Right lobe of liver (tissue), 6 donors: ENCODE measurements around the gene DNMT3A. TPM values are rescaled to one million over a fixed set of nuclear protein-coding genes. Genes with fewer than 3 reads are reported as not detected.

Experiments
- ATAC-seq, 4 donors: fragments of 200-7000 bp; cut with Tn5 transposase; one replicate each; pipeline ENCODE4 v1.9.1; 2020; ENCODE audit warnings: mild to moderate bottlenecking in 4 of 4, moderate library complexity in 4 of 4
- DNase-seq, 3 donors: peaks; one replicate each; pipeline ENCODE4 v3.0.0-alpha.2; 2020
- H3K27ac ChIP-seq, 3 donors: fragments of 200-600 bp; one replicate each; pipeline ENCODE4 v1.8.0; 2022
- H3K27me3 ChIP-seq, 2 donors: fragments of 200-600 bp; one replicate each; pipeline ENCODE4 v1.8.0; 2022
- H3K36me3 ChIP-seq, 4 donors: fragments of 200-600 bp; sonication (generic) in 1 of 4; one replicate each; pipeline versions ENCODE4 v1.5.1 to v1.8.0; 2017 to 2022; ENCODE audit warnings: control low read depth in 1 of 4
- H3K4me1 ChIP-seq, 4 donors: fragments of 200-600 bp; sonication (generic) in 1 of 4; one replicate each; pipeline versions ENCODE4 v1.5.1 to v1.8.0; 2017 to 2022; ENCODE audit warnings: control low read depth in 1 of 4
- H3K4me3 ChIP-seq, 3 donors: fragments of 200-600 bp; one replicate each; pipeline ENCODE4 v1.8.0; 2022
- H3K9me3 ChIP-seq, 4 donors: fragments of 200-600 bp; sonication (generic) in 1 of 4; one replicate each; pipeline versions ENCODE4 v1.5.1 to v1.8.0; 2017 to 2022; ENCODE audit warnings: control low read depth in 1 of 4
- POLR2A ChIP-seq: fragments of 450-650 bp; IDR thresholded peaks from one replicate; pipeline ENCODE4 v1.6.1; 2017; ENCODE audit warnings: antibody characterized with exemption, mild to moderate bottlenecking
- WGBS: methylation state at CpG from one replicate; pipeline ENCODE4 v1.1.6; 2018; ENCODE audit warnings: low coverage, low lambda C conversion rate; ENCODE audit not compliant: insufficient coverage; ENCODE audit errors: missing lambda C conversion rate; 5-methylcytosine and 5-hydroxymethylcytosine counted together
- intact Hi-C, 2 donors: fragments of 100-400 bp; cut with DNase I; formaldehyde crosslinking; loops; one replicate each; pipeline versions ENCODE4 v1.11.2 to v1.14.1; 2022
- total RNA-seq, 6 experiments: library from RNA; depleted of rRNA in 2 of 6; stranded (reverse); fragments of >200 nt in 2 of 6; fragmentation: NEBNext Ultra II Directional in 3 of 6; extraction: Animal tissue kit (Norgen Biotek cat#: 25700) in 3 of 6; gene quantifications; one replicate each; pipeline versions ENCODE4 v1.1.0 to v1.2.4, GENCODE V29; 2016 to 2023
- TF ChIP-seq, protein P1 (sequence below), 4 donors: fragments of 200-600 bp in 3 of 4; fragments of 450-650 bp in 1 of 4; IDR thresholded peaks; one replicate each; pipeline versions ENCODE4 v1.5.1 to v1.8.0; 2016 to 2022; ENCODE audit warnings: antibody characterized with exemption in 4 of 4, mild to moderate bottlenecking in 2 of 4
- donor health status: DM: no; HTN: yes; CAD: no.
- donor health status: DM: no; HTN: no; CAD: no.
- donor health status: DM: no; HTN: no; CAD: no.
- donor health status: DM: no; HTN: yes; CAD: no.
- donor health status: DM: no; HTN: yes; CAD: no.

DNMT3A gene
- total RNA-seq, 6 experiments from 2014 or later = 4.9 to 13.3 (median 9.3) TPM

DNA sequence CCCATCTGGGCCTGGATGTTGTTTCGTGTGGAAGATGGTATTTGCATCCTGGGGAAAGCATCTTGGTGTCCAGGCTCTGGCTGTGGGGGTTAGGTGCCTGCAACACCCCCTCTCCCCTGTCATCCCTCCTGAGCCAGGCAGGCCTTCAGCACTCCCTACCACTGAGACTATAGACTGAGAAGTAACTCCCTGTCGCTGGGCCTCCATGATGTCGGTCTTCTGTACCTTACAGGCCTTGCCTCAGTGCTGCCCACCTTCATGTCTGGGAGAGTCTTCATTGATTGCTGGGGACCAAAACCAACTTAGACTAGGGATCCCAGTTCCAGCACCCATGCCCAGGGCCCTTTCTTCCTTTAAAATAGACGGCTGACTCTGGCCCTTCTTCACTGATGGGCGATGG is 33.1 kb upstream of the DNMT3A start:
- intact Hi-C loops = no loop called here
- no peak for TF ChIP-seq POLR2A
- TF ChIP-seq, protein P1, sequence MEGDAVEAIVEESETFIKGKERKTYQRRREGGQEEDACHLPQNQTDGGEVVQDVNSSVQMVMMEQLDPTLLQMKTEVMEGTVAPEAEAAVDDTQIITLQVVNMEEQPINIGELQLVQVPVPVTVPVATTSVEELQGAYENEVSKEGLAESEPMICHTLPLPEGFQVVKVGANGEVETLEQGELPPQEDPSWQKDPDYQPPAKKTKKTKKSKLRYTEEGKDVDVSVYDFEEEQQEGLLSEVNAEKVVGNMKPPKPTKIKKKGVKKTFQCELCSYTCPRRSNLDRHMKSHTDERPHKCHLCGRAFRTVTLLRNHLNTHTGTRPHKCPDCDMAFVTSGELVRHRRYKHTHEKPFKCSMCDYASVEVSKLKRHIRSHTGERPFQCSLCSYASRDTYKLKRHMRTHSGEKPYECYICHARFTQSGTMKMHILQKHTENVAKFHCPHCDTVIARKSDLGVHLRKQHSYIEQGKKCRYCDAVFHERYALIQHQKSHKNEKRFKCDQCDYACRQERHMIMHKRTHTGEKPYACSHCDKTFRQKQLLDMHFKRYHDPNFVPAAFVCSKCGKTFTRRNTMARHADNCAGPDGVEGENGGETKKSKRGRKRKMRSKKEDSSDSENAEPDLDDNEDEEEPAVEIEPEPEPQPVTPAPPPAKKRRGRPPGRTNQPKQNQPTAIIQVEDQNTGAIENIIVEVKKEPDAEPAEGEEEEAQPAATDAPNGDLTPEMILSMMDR (IDR thresholded peaks at IDR 0.05) = no peak
- 100% methylated on average over 1 of the region's 5 CpGs for WGBS
- Histone ChIP-seq H3K27me3 (no peaks in the 10 kb centered on the region), H3K36me3 (no peaks in the 10 kb centered on the region), H3K4me3 (no peak overlapping the region), H3K9me3 (no peaks in the 10 kb centered on the region), H3K27ac (no peak overlapping the region), H3K4me1 (peaks cover 0 to 15% (median 1%) of the 10 kb centered on the region in 4 donors)
- DNase-seq (no peak), ATAC-seq (no peak)

- Histone ChIP-seq H3K9me3 (no peaks in the 10 kb centered on the region), H3K4me1 (peaks cover 0 to 15% (median 1%) of the 10 kb centered on the region in 4 donors), H3K36me3 (no peaks in the 10 kb centered on the region), H3K4me3 (no peak overlapping the region), H3K27me3 (no peaks in the 10 kb centered on the region), H3K27ac (no peak overlapping the region)
- WGBS = 97% methylated on average over 4 of the region's 4 CpGs
- intact Hi-C loops = no loop called here
- TF ChIP-seq, protein P1 (IDR thresholded peaks at IDR 0.05) = no peak
- no peak for TF ChIP-seq POLR2A
- no peak for DNase-seq
- ATAC-seq = no peak
Measured at GRCh38 chr2:25374411-25374810, 32.7 kb upstream of the DNMT3A start.

- H3K9me3 ChIP-seq = no peaks in the 10 kb centered on the region
- peak; percentile 73 to 87 (median 85) for DNase-seq
- H3K27ac ChIP-seq = no peak overlapping the region
- H3K4me1 ChIP-seq = peaks cover 0 to 15% (median 1%) of the 10 kb centered on the region in 4 donors
- intact Hi-C loops = no loop called here
- H3K4me3 ChIP-seq = peak overlapping the region in 1 of 3 donors; percentile 19
- H3K27me3 ChIP-seq = no peaks in the 10 kb centered on the region
- WGBS = no CpG with 5 or more reads among the region's 20 CpGs
- no peaks in the 10 kb centered on the region for H3K36me3 ChIP-seq
- ATAC-seq = peak; percentile 68 to 83 (median 74)
- TF ChIP-seq, protein P1 (IDR thresholded peaks at IDR 0.05) = peak in 2 of 4 donors; percentile 16 to 26
- TF ChIP-seq POLR2A = no peak
Measured at GRCh38 chr2:25373269-25373981, 31.7 kb upstream of the DNMT3A start.

GRCh38 chr2:25372405-25373268 is 30.9 kb upstream of the DNMT3A start:
- ATAC-seq (no peak), DNase-seq (no peak)
- intact Hi-C loops = no loop called here
- Histone ChIP-seq H3K36me3 (no peaks in the 10 kb centered on the region), H3K9me3 (no peaks in the 10 kb centered on the region), H3K4me1 (peaks cover 0 to 15% (median 1%) of the 10 kb centered on the region in 4 donors), H3K27me3 (no peaks in the 10 kb centered on the region), H3K4me3 (no peak overlapping the region), H3K27ac (no peak overlapping the region)
- TF ChIP-seq POLR2A = no peak
- TF ChIP-seq, protein P1 (IDR thresholded peaks at IDR 0.05) = no peak
- WGBS = 59% methylated on average over 12 of the region's 25 CpGs
